ENCODE data around the gene OR5F1. TPM values are rescaled to one million over a fixed set of nuclear protein-coding genes. Genes with fewer than 3 reads are reported as not detected.

The OR5F1 gene
- polyA plus RNA-seq, 1 donor (not counting 4 experiments of a cell fraction or from before 2014, with no cell fraction given), result not detected

DNA sequence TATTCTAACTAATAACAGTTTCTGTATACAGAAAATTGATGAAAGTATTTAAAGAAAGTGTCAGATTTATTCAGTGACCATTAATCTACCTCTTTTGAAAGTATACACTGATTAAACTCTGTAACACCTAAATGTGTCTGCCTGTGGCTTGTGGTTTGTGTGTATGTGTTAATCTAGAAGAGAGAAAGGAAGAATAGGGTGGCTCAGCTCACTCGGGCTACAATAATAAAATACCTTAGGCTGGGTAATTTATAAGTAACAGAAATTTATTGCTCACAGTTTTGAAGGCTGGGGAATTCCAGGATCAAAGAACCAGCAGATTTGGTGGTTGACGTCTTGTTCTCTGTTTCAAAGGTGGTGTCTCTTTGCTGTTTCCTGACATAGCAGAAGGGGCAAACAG lies 19.4 kb upstream of the OR5F1 start:
- dilution Hi-C loops (cut with MboI; ENCODE audit: extremely low pct_ligation_motif_present, low sequenced_read_pairs), result no loop called here
- Histone ChIP-seq H3K4me2 (ENCODE audit: control insufficient read depth, extremely low read depth, insufficient read depth, low read depth, low read length) (no peak overlapping the region), H3K36me3 (ENCODE audit: control insufficient read depth in 2 of 2, extremely low read depth in 1 of 2, insufficient read depth in 2 of 2, low read length in 2 of 2) (no peaks in the 10 kb centered on the region), H3K9ac (ENCODE audit: control insufficient read depth, extremely low read depth, insufficient read depth, low read length) (no peak overlapping the region), H3K27ac (ENCODE audit: control insufficient read depth, insufficient read depth, low read length) (no peak overlapping the region), H4K20me1 (ENCODE audit: control insufficient read depth, extremely low read depth, insufficient read depth, low read length) (no peaks in the 10 kb centered on the region), H2AFZ (ENCODE audit: control insufficient read depth, low read length) (no peak overlapping the region), H3K27me3 (ENCODE audit: control insufficient read depth, extremely low read depth, insufficient read depth, low read length) (no peaks in the 10 kb centered on the region), H3K4me3 (ENCODE audit: control insufficient read depth in 2 of 3, extremely low read depth in 1 of 3, insufficient read depth in 2 of 3, low read depth in 1 of 3, low read length in 3 of 3) (no peak overlapping the region), H3K4me1 (ENCODE audit: control insufficient read depth, extremely low read depth, insufficient read depth, low read length) (no peaks in the 10 kb centered on the region), H3K79me2 (ENCODE audit: control insufficient read depth, insufficient read depth, low read length) (no peaks in the 10 kb centered on the region), H3K9me3 (ENCODE audit: control insufficient read depth, low read depth, low read length) (no peaks in the 10 kb centered on the region), H3K9me1 (ENCODE audit: control insufficient read depth, extremely low read depth, insufficient read depth, low read length) (no peaks in the 10 kb centered on the region)
- FAIRE-seq (no peak), DNase-seq (ENCODE audit: low read depth, low spot score) (no peak)
- TF ChIP-seq CTCF (optimal IDR thresholded peaks at IDR 0.05 in 1 of 3, IDR thresholded peaks at IDR 0.05 in 1 of 3, conservative IDR thresholded peaks at IDR 0.05 in 1 of 3; ENCODE audit: extremely low read depth in 1 of 3, insufficient read depth in 2 of 3, low read length in 3 of 3) (no peak), EZH2 (IDR thresholded peaks at IDR 0.05; ENCODE audit: low read length) (no peak)

DNA sequence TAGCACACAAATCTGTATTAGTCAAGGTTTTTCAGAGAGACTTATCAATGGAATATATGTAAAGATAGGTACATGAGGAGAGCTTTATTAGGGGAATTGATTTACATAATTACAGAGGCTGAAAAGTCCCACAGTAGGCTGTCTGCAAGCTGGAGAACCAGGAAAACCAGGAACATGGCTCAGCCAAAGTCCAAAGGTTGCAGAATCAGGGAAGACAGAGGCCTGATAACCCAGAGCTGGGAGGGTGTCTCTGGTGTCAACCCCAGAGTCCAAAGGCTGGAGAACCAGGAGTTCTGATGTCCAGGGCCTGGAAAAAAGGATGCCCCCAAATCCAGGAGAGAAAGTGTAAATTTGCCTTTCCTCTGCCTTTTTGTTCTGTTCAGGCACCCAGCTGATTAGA lies 16.3 kb upstream of the OR5F1 start:
- H3K4me3 ChIP-seq (ENCODE audit: control insufficient read depth in 2 of 3, extremely low read depth in 1 of 3, insufficient read depth in 2 of 3, low read depth in 1 of 3, low read length in 3 of 3), result no peak overlapping the region
- no peak for FAIRE-seq
- no peak overlapping the region for H3K27ac ChIP-seq (ENCODE audit: control insufficient read depth, insufficient read depth, low read length)
- no peaks in the 10 kb centered on the region for H4K20me1 ChIP-seq (ENCODE audit: control insufficient read depth, extremely low read depth, insufficient read depth, low read length)
- H3K4me1 ChIP-seq (ENCODE audit: control insufficient read depth, extremely low read depth, insufficient read depth, low read length), result no peaks in the 10 kb centered on the region
- TF ChIP-seq EZH2 (IDR thresholded peaks at IDR 0.05; ENCODE audit: low read length) (no peak), CTCF (optimal IDR thresholded peaks at IDR 0.05 in 1 of 3, IDR thresholded peaks at IDR 0.05 in 1 of 3, conservative IDR thresholded peaks at IDR 0.05 in 1 of 3; ENCODE audit: extremely low read depth in 1 of 3, insufficient read depth in 2 of 3, low read length in 3 of 3) (no peak)
- H3K9me1 ChIP-seq (ENCODE audit: control insufficient read depth, extremely low read depth, insufficient read depth, low read length), result no peaks in the 10 kb centered on the region
- H3K9ac ChIP-seq (ENCODE audit: control insufficient read depth, extremely low read depth, insufficient read depth, low read length), result no peak overlapping the region
- no peaks in the 10 kb centered on the region for H3K9me3 ChIP-seq (ENCODE audit: control insufficient read depth, low read depth, low read length)
- DNase-seq (ENCODE audit: low read depth, low spot score), result no peak
- dilution Hi-C loops (cut with MboI; ENCODE audit: extremely low pct_ligation_motif_present, low sequenced_read_pairs), result no loop called here
- H3K27me3 ChIP-seq (ENCODE audit: control insufficient read depth, extremely low read depth, insufficient read depth, low read length), result no peaks in the 10 kb centered on the region
- H3K36me3 ChIP-seq (ENCODE audit: control insufficient read depth in 2 of 2, extremely low read depth in 1 of 2, insufficient read depth in 2 of 2, low read length in 2 of 2), result no peaks in the 10 kb centered on the region
- H3K79me2 ChIP-seq (ENCODE audit: control insufficient read depth, insufficient read depth, low read length), result no peaks in the 10 kb centered on the region
- no peak overlapping the region for H2AFZ ChIP-seq (ENCODE audit: control insufficient read depth, low read length)
- H3K4me2 ChIP-seq (ENCODE audit: control insufficient read depth, extremely low read depth, insufficient read depth, low read depth, low read length), result no peak overlapping the region

Measured in keratinocyte (primary cell).